Measurements from ENCODE around the gene C1QL1.

The C1QL1 gene

GRCh38 chr17:44976206-44976605 is 8.1 kb upstream of the C1QL1 start:
- no peak overlapping the region for H3K27ac ChIP-seq (ENCODE audit: low read depth, low read length)
- H3K36me3 ChIP-seq (ENCODE audit: control insufficient read depth in 1 of 2, insufficient read depth in 2 of 2, low read length in 2 of 2): no peaks in the 10 kb centered on the region
- no peak overlapping the region for H4K12ac ChIP-seq (ENCODE audit: low read depth, low read length)
- H3K27me3 ChIP-seq (ENCODE audit: insufficient read depth, low read length): peaks cover 9% of the 10 kb centered on the region
- peaks cover 2% of the 10 kb centered on the region for H3K9me3 ChIP-seq (ENCODE audit: insufficient read depth, low read depth, low read length)
- H3K4me2 ChIP-seq (ENCODE audit: low read length): no peak overlapping the region
- H3K9ac ChIP-seq (ENCODE audit: low read length): no peak overlapping the region
- no peak overlapping the region for H2BK5ac ChIP-seq (ENCODE audit: low read depth, low read length, poor library complexity)
- H3K79me2 ChIP-seq (ENCODE audit: control insufficient read depth, insufficient read depth, low read length, poor library complexity): no peaks in the 10 kb centered on the region
- H2BK12ac ChIP-seq (ENCODE audit: low read length): no peak overlapping the region
- H3K4me1 ChIP-seq (ENCODE audit: control insufficient read depth in 1 of 2, insufficient read depth in 2 of 2, low read length in 2 of 2): no peaks in the 10 kb centered on the region
- no peak overlapping the region for H2AK5ac ChIP-seq (ENCODE audit: low read length)
- no CpG with 5 or more reads among the region's 13 CpGs for WGBS (ENCODE audit: extremely low coverage, insufficient coverage, insufficient read length)
- no peaks in the 10 kb centered on the region for H3K79me1 ChIP-seq (ENCODE audit: low read length)
- H4K8ac ChIP-seq (ENCODE audit: low read depth, low read length): no peak overlapping the region
- no peak overlapping the region for H2BK120ac ChIP-seq (ENCODE audit: insufficient read depth, low read length, poor library complexity)
- H3K4me3 ChIP-seq (ENCODE audit: low read depth, low read length): no peak overlapping the region
- H3K14ac ChIP-seq (ENCODE audit: low read length): no peak overlapping the region
- no peak overlapping the region for H3K23ac ChIP-seq (ENCODE audit: low read length)
- no peak overlapping the region for H3K4ac ChIP-seq (ENCODE audit: low read depth, low read length)
- H2AFZ ChIP-seq (ENCODE audit: insufficient read depth, low read length, poor library complexity): no peak overlapping the region
- H3K18ac ChIP-seq (ENCODE audit: low read length): no peak overlapping the region
- DNase-seq: peak in 1 of 2 donors; percentile 46
- no peak overlapping the region for H4K91ac ChIP-seq (ENCODE audit: low read depth, low read length)

GRCh38 chr17:44972953-44973352 is 4.8 kb upstream of the C1QL1 start:
- Histone ChIP-seq H3K4ac (ENCODE audit: low read depth, low read length) (no peak overlapping the region), H4K8ac (ENCODE audit: low read depth, low read length) (no peak overlapping the region), H3K36me3 (ENCODE audit: control insufficient read depth in 1 of 2, insufficient read depth in 2 of 2, low read length in 2 of 2) (no peaks in the 10 kb centered on the region), H3K27me3 (ENCODE audit: insufficient read depth, low read length) (peaks cover 38% of the 10 kb centered on the region), H4K91ac (ENCODE audit: low read depth, low read length) (no peak overlapping the region), H3K9me3 (ENCODE audit: insufficient read depth, low read depth, low read length) (peaks cover 4% of the 10 kb centered on the region), H3K4me3 (ENCODE audit: low read depth, low read length) (no peak overlapping the region), H4K12ac (ENCODE audit: low read depth, low read length) (no peak overlapping the region), H2BK5ac (ENCODE audit: low read depth, low read length, poor library complexity) (no peak overlapping the region), H3K79me1 (ENCODE audit: low read length) (no peaks in the 10 kb centered on the region), H3K79me2 (ENCODE audit: control insufficient read depth, insufficient read depth, low read length, poor library complexity) (no peaks in the 10 kb centered on the region), H2BK12ac (ENCODE audit: low read length) (no peak overlapping the region), H3K14ac (ENCODE audit: low read length) (no peak overlapping the region), H3K23ac (ENCODE audit: low read length) (no peak overlapping the region), H3K18ac (ENCODE audit: low read length) (no peak overlapping the region), H3K27ac (ENCODE audit: low read depth, low read length) (no peak overlapping the region), H2BK120ac (ENCODE audit: insufficient read depth, low read length, poor library complexity) (no peak overlapping the region), H2AK5ac (ENCODE audit: low read length) (no peak overlapping the region), H3K4me1 (ENCODE audit: control insufficient read depth in 1 of 2, insufficient read depth in 2 of 2, low read length in 2 of 2) (peaks cover 7 to 10% of the 10 kb centered on the region in 2 experiments), H3K9ac (ENCODE audit: low read length) (no peak overlapping the region), H2AFZ (ENCODE audit: insufficient read depth, low read length, poor library complexity) (no peak overlapping the region), H3K4me2 (ENCODE audit: low read length) (no peak overlapping the region)
- WGBS (ENCODE audit: extremely low coverage, insufficient coverage, insufficient read length): no CpG with 5 or more reads among the region's 6 CpGs
- DNase-seq: peak in 1 of 2 donors; percentile 49

GRCh38 chr17:44971776-44972483 is 3.8 kb upstream of the C1QL1 start:
- Histone ChIP-seq H3K27ac (ENCODE audit: low read depth, low read length) (no peak overlapping the region), H3K9ac (ENCODE audit: low read length) (no peak overlapping the region), H4K91ac (ENCODE audit: low read depth, low read length) (no peak overlapping the region), H2BK12ac (ENCODE audit: low read length) (no peak overlapping the region), H3K79me2 (ENCODE audit: control insufficient read depth, insufficient read depth, low read length, poor library complexity) (no peaks in the 10 kb centered on the region), H3K14ac (ENCODE audit: low read length) (no peak overlapping the region), H2BK120ac (ENCODE audit: insufficient read depth, low read length, poor library complexity) (no peak overlapping the region), H3K23ac (ENCODE audit: low read length) (no peak overlapping the region), H2AK5ac (ENCODE audit: low read length) (no peak overlapping the region), H3K18ac (ENCODE audit: low read length) (no peak overlapping the region), H4K8ac (ENCODE audit: low read depth, low read length) (no peak overlapping the region), H4K12ac (ENCODE audit: low read depth, low read length) (no peak overlapping the region), H3K36me3 (ENCODE audit: control insufficient read depth in 1 of 2, insufficient read depth in 2 of 2, low read length in 2 of 2) (no peaks in the 10 kb centered on the region), H3K4me1 (ENCODE audit: control insufficient read depth in 1 of 2, insufficient read depth in 2 of 2, low read length in 2 of 2) (peaks cover 10 to 18% of the 10 kb centered on the region in 2 experiments), H3K79me1 (ENCODE audit: low read length) (no peaks in the 10 kb centered on the region), H3K4me3 (ENCODE audit: low read depth, low read length) (no peak overlapping the region), H3K9me3 (ENCODE audit: insufficient read depth, low read depth, low read length) (peaks cover 7% of the 10 kb centered on the region), H3K27me3 (ENCODE audit: insufficient read depth, low read length) (peaks cover 48% of the 10 kb centered on the region), H2BK5ac (ENCODE audit: low read depth, low read length, poor library complexity) (no peak overlapping the region), H3K4me2 (ENCODE audit: low read length) (no peak overlapping the region), H2AFZ (ENCODE audit: insufficient read depth, low read length, poor library complexity) (no peak overlapping the region), H3K4ac (ENCODE audit: low read depth, low read length) (no peak overlapping the region)
- no CpG with 5 or more reads among the region's 8 CpGs for WGBS (ENCODE audit: extremely low coverage, insufficient coverage, insufficient read length)
- DNase-seq: no peak

GRCh38 chr17:44970136-44970741 is 2.1 kb upstream of the C1QL1 start:
- no CpG with 5 or more reads among the region's 55 CpGs for WGBS (ENCODE audit: extremely low coverage, insufficient coverage, insufficient read length)
- no peak overlapping the region for H4K8ac ChIP-seq (ENCODE audit: low read depth, low read length)
- H3K36me3 ChIP-seq (ENCODE audit: control insufficient read depth in 1 of 2, insufficient read depth in 2 of 2, low read length in 2 of 2): no peaks in the 10 kb centered on the region

More at GRCh38 chr17:44970136-44970741, 2.1 kb upstream of the C1QL1 start:
- Histone ChIP-seq H3K4me2 (ENCODE audit: low read length) (peak overlapping the region; percentile 49), H2BK120ac (ENCODE audit: insufficient read depth, low read length, poor library complexity) (no peak overlapping the region), H3K27ac (ENCODE audit: low read depth, low read length) (no peak overlapping the region), H2BK5ac (ENCODE audit: low read depth, low read length, poor library complexity) (no peak overlapping the region), H3K4me3 (ENCODE audit: low read depth, low read length) (peak overlapping the region; percentile 18), H3K18ac (ENCODE audit: low read length) (no peak overlapping the region), H4K12ac (ENCODE audit: low read depth, low read length) (no peak overlapping the region), H3K23ac (ENCODE audit: low read length) (no peak overlapping the region), H2AFZ (ENCODE audit: insufficient read depth, low read length, poor library complexity) (no peak overlapping the region), H3K14ac (ENCODE audit: low read length) (no peak overlapping the region), H3K4ac (ENCODE audit: low read depth, low read length) (no peak overlapping the region), H3K9me3 (ENCODE audit: insufficient read depth, low read depth, low read length) (peaks cover 10% of the 10 kb centered on the region), H3K79me1 (ENCODE audit: low read length) (no peaks in the 10 kb centered on the region), H2BK12ac (ENCODE audit: low read length) (no peak overlapping the region), H2AK5ac (ENCODE audit: low read length) (no peak overlapping the region), H3K79me2 (ENCODE audit: control insufficient read depth, insufficient read depth, low read length, poor library complexity) (no peaks in the 10 kb centered on the region), H3K27me3 (ENCODE audit: insufficient read depth, low read length) (peaks cover 64% of the 10 kb centered on the region), H4K91ac (ENCODE audit: low read depth, low read length) (no peak overlapping the region), H3K4me1 (ENCODE audit: control insufficient read depth in 1 of 2, insufficient read depth in 2 of 2, low read length in 2 of 2) (peaks cover 10 to 18% of the 10 kb centered on the region in 2 experiments), H3K9ac (ENCODE audit: low read length) (no peak overlapping the region)
- peak in 1 of 2 donors; percentile 32 for DNase-seq

All from trophoblast cell (in vitro differentiated cells and primary cell).